NCI-H1417 (cell line): Measurements from ENCODE around the gene MANSC1.
A peak's percentile ranks its signal among the peaks of the same experiment; 100 is the strongest.
"Not testable (repeated sequence)": the region's sequence is repeated elsewhere in the genome, so short reads cannot be mapped to it uniquely, and the experiment has no call there.

Experiments
- DNase-seq, 3 experiments: peaks; one replicate each; lab custom pipeline; 2025; lab: John Stamatoyannopoulos, UW

Gene MANSC1

DNA sequence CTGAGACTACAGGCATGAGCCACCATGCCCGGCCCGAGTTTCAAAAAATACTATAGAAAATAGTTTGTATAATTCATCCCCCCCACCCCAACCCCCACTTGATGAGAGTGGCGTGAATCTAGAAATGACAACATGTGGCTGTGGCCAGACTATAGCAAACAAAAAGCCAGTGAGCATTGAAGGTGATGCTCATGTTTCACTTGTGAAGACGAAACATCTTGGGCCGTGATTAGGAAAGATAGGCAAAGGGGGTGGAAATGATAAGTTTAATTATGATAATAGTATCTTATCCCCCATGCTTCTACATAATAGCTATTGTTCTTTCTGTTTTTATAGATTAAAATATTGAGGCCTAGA, 15.4 kb upstream of the MANSC1 start:
- DNase-seq = peak in 2 of 3 experiments; percentile 23 to 63

DNA sequence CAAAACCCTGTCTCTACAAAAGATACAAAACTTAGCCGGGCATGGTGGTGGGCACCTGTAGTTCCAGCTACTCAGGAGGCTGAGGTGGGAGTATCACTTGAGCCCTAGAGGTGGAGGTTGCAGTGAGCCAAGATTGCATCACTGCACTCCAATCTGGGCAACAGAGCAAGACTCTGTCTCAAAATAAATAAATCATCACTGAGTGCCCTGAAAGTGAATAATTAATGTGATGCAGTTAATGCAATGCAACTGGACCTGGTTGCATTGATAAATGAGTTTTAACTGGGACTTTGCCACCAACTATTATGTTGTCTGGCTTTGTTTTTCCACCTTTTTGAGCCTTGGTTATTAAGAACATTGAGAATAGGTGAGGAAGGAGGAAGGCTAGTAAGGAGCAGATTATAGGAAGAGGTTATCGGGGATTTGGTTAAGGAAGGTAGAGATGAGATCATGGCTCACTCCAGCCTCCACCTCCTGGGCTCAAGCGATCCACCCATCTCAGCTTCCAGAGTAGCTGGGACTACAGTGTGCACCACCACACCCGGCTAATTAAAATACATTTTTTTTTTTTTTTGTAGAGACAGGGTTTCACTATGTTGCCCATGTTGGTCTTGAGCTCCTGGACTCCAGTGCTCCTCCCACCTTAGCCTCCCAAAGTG, 14.9 kb upstream of the MANSC1 start:
- no peak for DNase-seq

DNA sequence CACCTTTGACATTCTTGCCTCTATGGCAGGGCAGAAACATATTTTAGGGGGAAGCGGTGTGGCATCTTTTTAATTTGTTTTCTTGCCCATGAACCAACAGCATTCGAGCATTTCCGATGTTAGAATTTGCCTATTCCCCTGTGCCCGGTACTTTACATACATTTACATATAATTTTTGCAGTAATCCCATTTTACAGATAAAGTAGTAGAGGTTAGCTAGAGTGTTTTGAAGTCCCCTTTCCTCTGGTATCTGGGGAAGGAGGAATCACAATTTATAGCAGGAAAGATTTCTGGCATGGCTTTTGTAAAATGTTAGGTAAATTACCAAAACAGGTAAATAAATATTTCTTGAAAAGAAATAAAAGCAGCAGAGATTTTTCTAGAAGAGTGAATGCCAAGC, 8.5 kb upstream of the MANSC1 start:
- DNase-seq = no peak

DNA sequence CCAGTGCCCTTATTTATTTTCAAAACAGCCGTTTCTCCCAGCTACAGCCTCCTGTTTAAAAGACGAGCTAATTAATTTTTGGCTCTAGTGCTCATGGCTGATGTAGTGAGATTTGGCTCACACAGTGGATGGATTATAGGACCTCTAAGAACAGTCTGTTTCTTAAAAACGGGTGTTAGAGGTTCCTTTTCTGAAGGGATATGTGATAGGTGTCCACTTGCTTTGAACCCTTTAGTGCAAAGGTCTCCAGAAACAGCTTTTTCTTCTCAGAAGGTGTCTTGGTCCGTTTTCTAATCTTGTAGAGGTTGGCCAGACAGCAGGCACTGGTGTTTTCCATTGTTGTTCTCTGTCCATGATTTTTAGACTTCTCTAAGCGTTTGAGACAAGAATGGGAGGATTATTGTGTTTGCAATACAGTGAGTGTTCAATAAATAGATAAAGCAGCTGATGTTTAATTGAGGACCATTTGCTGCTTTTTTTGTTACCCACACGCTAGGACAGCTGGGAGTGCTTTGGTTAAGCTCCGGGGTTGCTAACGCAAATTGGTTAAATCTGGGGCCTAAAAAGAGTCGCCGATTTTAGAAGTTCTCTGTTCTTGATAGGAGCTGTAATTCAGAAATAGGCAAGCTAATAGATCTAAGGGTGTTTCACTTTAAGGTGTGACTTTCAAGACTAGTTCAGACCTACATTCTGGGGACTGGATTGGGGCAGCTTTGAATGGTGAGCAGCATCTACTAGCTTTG, 7.8 kb upstream of the MANSC1 start:
- DNase-seq = peak in 2 of 3 experiments; percentile 80 to 87

DNA sequence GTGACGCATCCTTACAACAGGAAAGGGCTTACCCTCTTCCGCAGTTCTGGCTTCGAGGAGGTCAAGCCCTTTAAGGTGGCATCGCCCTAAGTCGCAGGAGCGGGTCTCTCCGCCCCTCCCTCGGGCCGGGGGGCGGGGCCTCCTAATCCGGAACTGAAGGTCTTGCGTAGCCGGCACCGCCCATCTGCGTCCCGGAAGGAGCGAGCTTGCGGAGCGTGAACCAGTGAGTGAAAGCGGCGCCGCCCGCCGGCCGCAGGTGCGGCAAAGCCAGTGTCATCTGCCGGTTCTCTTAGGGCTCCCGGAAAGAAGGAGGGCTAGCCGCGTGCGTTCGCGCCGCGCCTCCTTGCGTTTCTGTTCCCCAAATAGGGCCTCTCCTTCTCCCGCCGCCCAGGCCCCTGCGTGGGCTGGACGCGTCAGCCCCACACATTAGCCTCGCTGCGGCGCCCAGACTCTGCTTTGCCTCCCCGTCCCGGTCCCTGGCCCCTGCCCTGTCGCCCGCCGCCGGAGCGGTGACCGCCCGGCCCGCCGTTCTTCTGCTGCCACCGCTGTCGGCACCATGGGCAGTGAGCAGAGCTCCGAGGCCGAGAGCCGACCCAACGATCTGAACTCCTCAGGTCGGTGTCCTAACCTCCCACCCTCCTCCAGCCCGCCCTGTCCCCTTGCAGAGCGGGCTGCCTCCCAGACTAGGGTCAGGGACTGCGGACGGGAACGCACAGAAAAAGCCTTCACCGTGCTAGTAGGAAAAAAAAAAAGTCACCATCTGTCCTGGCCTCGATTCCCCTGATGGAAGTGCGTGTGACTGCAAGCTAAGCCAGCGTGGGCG, 7.1 kb upstream of the MANSC1 start, which contains the start of gene BORCS5:
Gene BORCS5 (plus strand): TSS at position 183 of the 823 bp plus-strand sequence. CDS start 374 bp downstream, at position 557.
- peak; percentile 98 to 99 (median 98) for DNase-seq

DNA sequence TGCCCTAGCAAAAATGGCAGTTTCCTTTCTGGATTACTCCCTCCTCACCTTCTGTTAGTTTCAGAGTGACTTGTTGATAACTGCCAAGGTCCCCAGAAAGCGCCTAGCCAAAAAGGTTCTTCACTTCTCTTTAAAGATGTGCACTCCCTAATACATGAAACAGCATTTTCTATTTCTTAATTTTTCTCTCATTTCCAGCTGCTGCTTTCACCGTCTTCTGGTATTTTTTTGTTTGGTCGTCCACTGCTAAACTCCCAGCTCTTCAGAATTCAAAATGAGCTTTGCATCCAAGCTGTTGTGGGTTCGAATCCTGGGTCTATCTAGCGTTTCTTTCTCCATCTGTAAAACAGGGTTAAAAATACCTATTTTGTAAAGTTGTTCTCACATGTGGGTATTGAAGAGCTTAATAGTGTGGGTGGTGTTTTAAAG, 6.4 kb upstream of the MANSC1 start:
- no peak for DNase-seq

DNA sequence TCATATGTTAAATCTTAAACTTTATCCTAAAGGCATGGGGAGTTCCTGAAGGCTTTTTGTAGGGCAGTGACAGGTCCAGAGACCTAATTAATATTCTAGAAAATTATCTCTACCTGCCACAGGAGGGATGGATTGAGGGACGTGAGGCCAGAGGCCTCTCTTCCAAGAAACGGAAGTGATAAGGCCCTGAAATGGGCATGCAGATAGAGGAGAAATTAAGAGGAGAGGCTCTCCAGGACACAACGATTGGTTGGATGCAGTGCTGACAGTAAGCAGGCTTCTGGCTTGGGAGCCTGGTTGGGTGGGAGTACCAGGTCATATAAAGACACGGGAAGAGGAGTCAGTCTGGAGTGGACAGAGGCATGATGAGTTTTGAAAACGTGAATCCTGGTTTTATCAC, 3.8 kb upstream of the MANSC1 start:
- no peak for DNase-seq

DNA sequence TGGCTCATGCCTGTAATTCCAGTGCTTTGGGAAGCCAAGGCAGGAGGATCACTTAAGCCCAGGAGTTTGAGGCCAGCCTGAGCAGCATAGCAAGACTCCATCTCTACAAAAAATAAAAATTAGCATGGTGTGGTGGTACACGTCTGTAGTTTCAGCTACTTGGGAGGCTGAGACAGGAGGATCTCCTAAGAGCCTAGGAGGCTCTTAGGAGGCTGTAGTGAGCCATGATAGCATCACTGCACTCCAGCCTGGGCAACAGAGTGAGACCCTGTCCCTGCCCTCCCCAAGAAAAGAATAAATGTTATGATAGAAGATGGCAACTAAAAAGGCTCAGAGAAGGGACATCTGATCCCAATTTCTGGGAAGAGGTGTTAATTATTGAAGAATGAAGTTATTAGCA, 3.2 kb upstream of the MANSC1 start:
- no peak for DNase-seq

DNA sequence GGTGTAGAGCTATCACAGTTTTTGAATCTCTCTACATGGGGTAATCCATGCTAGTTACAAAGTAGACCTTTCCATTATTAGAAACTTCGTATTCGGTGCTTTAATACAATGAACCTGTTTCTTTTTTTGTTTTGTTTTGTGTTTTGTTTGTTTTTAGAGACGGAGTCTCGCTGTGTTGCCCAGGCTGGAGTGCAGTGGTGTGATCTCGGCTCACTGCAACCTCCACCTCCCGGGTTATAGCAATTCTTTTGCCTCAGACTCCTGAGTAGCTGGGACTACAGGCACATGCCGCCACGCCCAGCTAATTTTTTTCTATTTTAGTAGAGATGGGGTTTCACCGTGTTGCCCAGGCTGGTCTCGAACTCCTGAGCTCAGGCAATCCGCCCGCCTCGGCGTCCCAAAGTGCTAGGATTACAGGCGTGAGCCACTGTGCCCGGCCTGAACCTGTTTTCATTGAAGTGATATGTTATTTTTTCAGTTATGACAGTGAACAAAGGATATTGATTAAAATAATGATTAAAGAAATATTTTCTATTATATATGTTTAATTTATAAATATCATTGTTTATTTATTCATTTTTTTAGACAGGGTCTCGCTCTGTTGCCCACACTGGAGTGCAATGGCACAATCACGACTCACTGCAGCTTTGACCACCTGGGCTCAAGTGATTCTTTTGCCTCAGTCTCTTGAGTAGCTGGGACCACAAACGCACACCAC, 1.6 kb upstream of the MANSC1 start:
- not testable (repeated sequence) for DNase-seq

DNA sequence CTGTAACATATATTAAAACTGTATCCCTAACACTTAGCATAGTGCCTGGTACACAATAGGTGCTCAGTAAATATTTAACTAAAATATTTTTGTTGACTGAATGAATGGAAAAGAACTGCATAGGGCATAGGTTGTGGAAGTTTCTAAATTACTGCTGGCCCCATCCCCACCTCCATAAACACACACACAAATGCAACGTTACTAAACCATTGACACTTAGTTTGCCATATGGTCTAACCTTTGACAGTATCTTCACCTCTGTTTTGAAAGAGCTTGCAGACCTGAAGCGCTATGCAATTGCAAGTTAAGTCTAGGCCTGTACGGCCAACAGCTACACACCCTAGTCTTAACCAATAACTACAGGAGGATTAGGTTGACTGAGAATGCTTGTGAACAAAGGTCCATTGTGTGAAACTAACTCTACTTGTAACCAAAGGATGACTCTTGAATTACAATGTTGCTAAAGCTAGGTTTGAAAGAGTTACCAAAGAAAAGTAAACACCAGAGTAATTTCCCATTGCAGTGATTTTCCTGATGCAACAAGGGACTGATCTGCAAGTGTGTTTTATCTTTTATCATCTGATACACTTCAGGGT, 924 bp upstream of the MANSC1 start:
- peak in 1 of 3 experiments; percentile 50 for DNase-seq

DNA sequence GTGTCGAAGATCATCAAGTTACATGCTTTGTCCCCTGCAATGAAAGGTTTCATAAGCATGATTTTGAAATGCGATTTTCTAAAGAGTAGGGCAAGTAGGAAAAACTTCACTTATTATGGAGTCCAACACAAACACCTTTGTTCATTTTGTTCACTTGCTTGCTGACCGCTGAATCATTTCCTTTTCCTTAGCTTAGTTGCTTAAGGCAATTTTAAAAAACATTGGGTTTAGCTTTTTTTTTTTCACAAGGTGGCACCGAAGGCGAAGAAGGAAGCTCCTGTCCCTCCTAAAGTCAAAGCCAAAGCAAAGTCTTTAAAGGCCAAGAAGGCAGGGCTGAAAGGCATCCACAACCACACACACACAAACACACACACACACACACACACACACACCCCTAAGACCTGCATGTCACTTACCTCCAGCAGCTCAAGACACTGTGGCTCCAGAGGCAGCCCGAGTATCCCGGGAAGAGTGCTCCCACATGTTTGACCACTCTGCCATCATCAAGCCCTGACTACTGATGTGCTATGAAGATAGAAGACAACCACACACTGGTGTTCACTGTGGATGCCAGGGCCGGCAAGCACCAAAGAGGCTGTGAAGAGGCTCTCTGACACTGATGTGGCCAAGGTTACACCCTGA, 11.4 kb downstream of the MANSC1 start:
- no peak for DNase-seq

DNA sequence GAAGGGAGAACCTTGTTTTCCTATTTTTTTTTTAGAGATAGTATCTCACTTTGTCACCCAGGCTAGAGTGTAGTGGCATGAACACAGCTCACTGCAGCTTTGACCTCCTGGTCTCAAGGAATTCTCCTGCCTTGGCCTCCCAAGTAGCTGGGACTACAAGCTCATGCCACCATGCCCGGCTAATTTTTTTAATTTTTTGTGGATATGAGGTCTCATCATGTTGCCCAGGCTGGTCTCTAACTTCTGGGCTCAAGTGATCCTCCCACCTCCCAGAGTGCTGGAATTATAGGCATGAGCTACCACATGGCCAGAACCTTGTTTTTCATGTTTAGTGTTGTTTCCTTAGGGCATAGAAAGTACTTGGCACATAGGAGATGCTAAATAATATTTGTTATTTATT, 13.5 kb downstream of the MANSC1 start:
- no peak for DNase-seq

DNA sequence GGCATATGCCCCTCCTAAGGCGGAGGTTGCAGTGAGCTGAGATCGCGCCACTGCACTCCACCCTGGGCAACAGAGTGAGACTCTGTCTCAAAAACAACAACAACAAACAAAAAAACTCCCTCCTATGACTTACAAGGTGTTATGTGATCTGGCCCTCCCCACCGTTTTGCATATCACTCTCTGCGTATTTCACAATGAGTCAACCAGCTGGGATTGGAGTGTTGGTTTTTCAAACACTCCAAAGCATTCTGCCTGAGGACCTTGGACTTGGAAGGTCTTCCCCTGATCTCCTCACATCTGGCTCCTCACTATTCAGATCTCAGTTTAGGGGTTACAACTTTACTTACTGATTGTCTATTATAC, 14.0 kb downstream of the MANSC1 start:
- DNase-seq = no peak

DNA sequence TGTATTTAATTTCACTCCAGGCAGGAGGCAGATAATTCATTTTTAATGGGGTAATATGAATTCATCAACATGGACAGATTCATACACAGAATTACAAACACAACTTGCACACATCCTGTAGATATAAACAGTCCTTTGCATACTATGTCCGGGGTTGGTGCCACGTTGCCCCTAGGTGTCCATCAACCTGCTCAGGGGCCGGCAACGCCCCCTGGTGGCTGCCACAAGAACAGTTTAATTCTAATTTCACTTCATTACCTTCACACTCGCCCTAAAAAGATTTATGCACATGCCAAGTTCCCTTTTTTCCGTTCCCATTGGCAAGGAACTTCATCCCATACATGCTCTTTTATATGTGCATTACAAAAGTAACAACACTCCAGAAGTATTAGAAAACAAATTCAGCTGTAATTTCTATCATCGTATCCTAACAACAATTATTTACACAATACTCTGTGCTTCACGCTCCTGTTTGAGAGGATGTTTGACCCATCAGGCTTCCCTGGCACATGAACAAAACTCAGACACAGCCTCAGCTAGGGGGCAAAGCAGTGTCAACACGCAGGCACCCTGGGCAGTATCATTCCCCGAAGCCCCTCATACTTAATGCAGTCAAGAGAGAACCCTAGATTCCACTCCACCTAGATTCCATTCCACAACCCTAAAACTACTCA, 15.5 kb downstream of the MANSC1 start:
- peak; percentile 25 to 63 (median 51) for DNase-seq

DNA sequence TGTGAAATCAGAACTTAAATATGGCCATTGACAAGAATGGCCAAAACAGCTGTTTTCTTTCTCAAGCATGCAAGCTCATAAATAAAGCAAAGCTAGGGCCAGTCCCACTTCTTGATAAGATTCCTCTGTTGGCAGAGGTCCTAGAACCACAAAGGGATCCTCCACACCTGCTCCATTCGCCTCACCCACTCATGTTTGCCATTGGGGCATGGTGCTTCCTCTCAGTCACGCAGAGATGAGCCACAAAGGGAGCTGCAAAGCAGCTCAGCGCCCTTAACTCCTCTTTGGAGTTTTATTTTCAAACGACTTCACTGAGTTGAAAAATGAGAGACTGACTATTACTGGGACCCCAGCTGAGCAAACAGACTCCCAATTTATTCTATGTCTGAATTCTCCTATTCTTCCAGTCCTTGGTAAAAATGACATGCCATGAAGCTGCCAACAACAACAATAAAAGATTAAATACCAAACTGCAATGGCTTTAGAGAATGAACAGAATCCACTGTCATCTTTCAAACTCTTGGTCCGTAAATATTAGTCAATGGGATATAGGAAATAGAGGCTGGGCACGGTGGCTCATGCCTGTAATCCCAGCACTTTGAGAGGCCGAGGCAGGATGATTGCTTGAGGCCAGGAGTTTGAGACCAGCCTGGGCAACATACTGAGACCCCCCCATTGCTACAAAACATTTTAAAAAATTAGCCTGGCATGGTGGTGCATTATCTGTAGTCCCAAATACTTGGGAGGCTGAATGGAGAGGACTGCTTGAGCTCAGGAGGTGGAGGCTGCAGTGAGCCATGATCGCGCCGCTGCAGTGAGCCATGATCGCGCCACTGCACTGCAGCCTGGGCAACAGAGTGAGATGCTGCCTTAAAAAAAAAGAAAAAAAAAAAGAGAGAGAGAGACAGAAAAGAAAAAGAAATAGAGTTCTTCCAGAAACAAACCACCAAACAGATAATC, 16.4 kb downstream of the MANSC1 start:
- peak; percentile 47 to 96 (median 71) for DNase-seq

DNA sequence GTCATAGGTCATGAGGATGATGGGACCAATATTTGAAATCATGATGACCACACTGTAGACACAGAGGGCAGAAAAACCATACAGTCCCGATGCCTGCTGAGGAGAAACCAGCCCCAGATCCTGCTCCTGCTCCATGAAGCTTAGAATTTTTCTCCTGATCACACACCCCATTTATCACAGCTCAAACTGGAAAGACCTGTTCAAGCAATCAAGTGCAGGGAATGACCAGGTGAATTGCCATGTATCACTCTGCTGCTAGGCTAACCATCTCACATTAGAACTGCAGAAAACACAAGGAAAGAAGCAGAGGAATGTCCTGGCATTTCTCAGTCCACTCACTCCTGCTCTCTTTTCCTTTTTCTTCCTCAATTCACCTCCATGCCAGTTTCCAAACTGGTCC, 18.1 kb downstream of the MANSC1 start:
- peak in 2 of 3 experiments; percentile 9 to 57 for DNase-seq

DNA sequence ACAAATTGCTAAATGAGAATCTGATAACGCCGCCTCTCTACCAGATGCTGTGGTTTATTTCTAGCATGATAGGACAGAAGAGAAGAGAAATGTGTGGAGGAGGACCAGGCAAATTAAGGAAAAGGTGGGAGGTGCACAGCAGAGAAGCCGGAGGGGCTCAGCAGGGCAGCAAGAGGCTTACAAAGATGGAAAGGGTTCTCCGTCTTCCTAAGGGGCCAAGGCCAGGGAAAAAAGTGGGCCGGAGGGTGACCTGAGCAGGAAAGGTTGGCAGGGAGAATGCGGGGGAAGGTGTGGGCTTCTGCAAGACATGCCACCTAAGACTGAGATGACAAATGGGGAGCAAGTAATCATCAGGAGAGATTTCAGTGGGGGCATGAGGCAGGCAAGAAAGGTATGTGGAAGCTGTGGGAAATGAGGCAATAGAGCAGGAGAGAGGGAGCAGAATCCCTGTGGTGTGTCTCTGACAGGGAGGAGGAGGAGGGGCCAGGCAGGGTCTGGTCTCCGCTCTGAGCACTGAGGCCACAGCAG, 18.7 kb downstream of the MANSC1 start:
- peak in 1 of 3 experiments; percentile 19 for DNase-seq

DNA sequence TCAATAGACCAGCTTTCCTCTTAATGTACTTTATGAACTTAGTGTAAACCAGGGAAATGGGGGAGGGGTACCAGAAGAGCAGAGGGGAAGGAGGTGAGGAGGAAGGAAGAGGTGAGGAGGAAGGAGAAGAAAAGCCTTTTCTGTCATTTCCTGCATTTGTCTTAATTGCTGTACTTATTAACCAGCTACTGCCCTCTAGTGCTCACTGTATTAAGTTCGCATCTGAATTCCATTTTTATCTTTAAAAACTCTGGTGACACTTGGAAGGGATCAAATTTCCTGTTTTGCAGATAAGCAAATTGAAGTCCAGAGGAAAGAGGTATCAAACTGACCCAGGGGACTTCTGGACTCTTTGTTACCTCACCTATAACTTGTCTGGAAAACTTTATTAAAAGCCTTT, 22.2 kb downstream of the MANSC1 start:
- DNase-seq = peak; percentile 23 to 82 (median 57)

DNA sequence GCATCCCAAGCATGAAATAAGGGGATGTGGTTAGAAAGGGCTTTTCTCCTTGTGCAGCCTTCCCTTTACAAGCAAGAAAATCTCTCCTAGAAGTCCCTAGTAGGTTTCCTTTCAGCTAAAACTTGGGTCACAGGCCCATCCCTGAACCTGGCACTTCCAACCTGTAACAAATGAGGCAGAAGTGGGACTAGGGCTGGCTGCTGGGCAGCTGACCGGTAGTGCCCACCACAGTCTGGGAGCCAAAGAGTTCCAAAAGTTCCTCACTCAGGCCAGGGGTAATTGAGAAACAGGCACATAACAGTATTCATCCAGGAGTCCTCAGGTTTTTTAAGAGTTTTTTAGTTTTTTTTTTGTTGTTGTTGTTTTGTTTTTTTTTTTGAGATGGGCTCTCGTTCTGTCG, 23.8 kb downstream of the MANSC1 start:
- DNase-seq = no peak
